Adrenal gland (tissue), 5 donors: ENCODE measurements around the gene SLC25A26.

Experiments
- CTCF ChIP-seq, 6 experiments: fragments of 450-650 bp in 4 of 6; fragments of 200-600 bp in 2 of 6; sonication (generic) in 1 of 6; IDR thresholded peaks; 1 replicate in 5 of 6; 2 replicates in 1 of 6; pipeline versions ENCODE4 v1.5.1 to v1.8.0; 2016 to 2021; ENCODE audit warnings: antibody characterized with exemption in 6 of 6, mild to moderate bottlenecking in 2 of 6, moderate library complexity in 1 of 6
- POLR2A ChIP-seq, 2 donors: fragments of 450-650 bp; IDR thresholded peaks; one replicate each; pipeline ENCODE4 v1.6.1; 2017; ENCODE audit warnings: antibody characterized with exemption in 2 of 2, mild to moderate bottlenecking in 2 of 2, moderate library complexity in 1 of 2
- donor health status: DM: no; HTN: no; CAD: no.

GRCh38 chr3:66386011-66386924 lies 165.5 kb downstream of the SLC25A26 start:
- TF ChIP-seq CTCF (IDR thresholded peaks at IDR 0.05) = no peak
- no peak for TF ChIP-seq POLR2A (IDR thresholded peaks at IDR 0.05)
